Stimulated activated naive CD8-positive, alpha-beta T cell treated with anti-CD3 and anti-CD28 coated beads, Interleukin-15, Interleukin-2, amounts not matched to agents 100 ng/mL and 50 ng/mL, for 24 hours (primary cell): ENCODE results near the gene GPR162.

ENCODE experiments used
- H3K27ac Mint-ChIP-seq: one replicate; pipeline ENCODE4 v1.8.0; 2021; ENCODE audit warnings: mild to moderate bottlenecking, mixed read lengths
- H3K27me3 Mint-ChIP-seq: one replicate; pipeline ENCODE4 v1.8.0; 2021; ENCODE audit warnings: mixed read lengths
- H3K36me3 Mint-ChIP-seq: one replicate; pipeline ENCODE4 v1.8.0; 2021; ENCODE audit warnings: low read depth, mixed read lengths
- H3K4me1 Mint-ChIP-seq: one replicate; pipeline ENCODE4 v1.8.0; 2021; ENCODE audit warnings: low read depth, mixed read lengths
- H3K4me3 Mint-ChIP-seq: one replicate; pipeline ENCODE4 v1.8.0; 2021; ENCODE audit warnings: mild to moderate bottlenecking, mixed read lengths
- H3K9me3 Mint-ChIP-seq: one replicate; pipeline ENCODE4 v1.8.0; 2021; ENCODE audit warnings: mixed read lengths

The GPR162 gene

DNA sequence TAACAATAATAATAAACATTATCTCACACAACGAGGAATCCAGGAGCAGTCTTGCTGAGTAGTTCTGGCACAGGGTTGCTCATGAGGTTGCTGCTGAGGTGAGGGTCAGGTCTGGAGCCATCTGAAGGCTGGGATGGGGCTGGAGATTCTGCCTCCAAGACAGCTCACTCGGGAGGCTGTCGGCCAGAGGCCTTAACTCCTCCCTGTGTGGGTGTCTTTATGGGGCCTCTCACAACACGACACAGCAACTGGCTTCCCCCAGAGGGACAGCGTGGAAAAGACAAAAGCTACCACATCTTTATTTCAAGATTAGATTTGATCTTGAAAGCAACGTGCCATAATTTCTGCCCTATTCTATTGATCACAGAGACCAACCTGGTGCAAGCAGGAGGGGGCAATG, 39.5 kb upstream of the GPR162 start:
- Mint-ChIP-seq H3K27me3 (no peaks in the 10 kb centered on the region), H3K9me3 (no peaks in the 10 kb centered on the region), H3K4me1 (peaks cover 94% of the 10 kb centered on the region), H3K4me3 (peak overlapping the region; percentile 40), H3K36me3 (peaks cover 17% of the 10 kb centered on the region), H3K27ac (peak overlapping the region; percentile 21)

DNA sequence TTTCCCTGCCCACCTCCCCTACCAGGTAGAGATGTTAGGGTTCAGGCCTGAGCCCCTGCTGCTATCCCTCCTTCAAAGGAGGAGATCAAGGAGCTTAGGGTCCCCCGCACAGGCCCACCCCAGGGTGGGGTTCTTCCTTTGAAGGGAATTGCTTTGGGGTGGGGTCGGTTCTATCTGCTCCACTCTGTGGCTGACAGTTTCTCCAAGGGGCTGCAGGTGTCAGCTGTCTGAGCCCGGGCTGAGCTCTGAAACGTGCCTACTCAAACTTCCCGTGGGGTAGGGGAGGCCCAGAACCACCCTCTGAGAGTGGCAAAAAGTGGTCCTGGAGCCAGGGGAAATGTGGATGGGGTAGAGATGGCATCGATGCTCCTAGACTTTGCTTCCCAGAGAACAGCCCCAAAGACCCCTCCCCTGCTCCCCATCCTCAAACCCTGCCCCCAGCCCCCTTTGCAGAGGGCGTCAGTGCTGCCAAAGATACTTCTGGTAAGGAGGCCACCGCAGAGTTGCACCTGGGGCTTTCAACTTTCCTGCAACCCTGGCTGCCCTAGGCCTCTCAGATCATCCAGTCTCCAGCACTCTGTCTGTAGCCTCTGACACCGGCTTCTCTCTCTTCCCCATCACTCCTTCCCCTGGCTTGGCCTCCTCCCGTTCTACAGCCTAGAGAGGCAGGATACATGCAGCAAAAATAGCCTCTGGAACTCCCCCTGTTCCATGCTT, 38.6 kb upstream of the GPR162 start:
- H3K4me1 Mint-ChIP-seq: peaks cover 88% of the 10 kb centered on the region
- no peaks in the 10 kb centered on the region for H3K27me3 Mint-ChIP-seq
- peaks cover 8% of the 10 kb centered on the region for H3K36me3 Mint-ChIP-seq
- H3K4me3 Mint-ChIP-seq: peak overlapping the region; percentile 40
- H3K27ac Mint-ChIP-seq: peak overlapping the region; percentile 72
- H3K9me3 Mint-ChIP-seq: no peaks in the 10 kb centered on the region

DNA sequence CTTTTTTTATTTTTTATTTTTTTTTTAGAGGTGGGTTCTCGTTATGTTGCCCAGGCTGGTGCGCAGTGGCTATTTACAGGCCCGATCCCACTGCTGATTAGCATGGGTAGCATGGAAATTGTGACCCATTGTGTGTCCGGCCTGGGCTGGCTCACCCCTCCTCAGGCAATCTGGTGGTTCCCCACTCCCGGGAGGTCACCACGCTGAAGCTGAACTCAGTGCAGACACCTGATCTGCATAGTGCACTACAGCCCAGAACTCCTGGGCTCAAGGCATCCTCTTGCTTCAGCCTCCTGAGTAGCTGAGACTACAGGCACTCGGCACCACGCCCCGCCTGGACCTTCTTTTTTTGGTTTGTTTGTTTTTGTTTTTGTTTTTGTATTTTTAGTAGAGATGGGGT, 37.8 kb upstream of the GPR162 start:
- H3K4me1 Mint-ChIP-seq: peaks cover 88% of the 10 kb centered on the region
- H3K9me3 Mint-ChIP-seq: no peaks in the 10 kb centered on the region
- no peak overlapping the region for H3K4me3 Mint-ChIP-seq
- peaks cover 3% of the 10 kb centered on the region for H3K27me3 Mint-ChIP-seq
- peak overlapping the region; percentile 72 for H3K27ac Mint-ChIP-seq
- H3K36me3 Mint-ChIP-seq: peaks cover under 1% of the 10 kb centered on the region

DNA sequence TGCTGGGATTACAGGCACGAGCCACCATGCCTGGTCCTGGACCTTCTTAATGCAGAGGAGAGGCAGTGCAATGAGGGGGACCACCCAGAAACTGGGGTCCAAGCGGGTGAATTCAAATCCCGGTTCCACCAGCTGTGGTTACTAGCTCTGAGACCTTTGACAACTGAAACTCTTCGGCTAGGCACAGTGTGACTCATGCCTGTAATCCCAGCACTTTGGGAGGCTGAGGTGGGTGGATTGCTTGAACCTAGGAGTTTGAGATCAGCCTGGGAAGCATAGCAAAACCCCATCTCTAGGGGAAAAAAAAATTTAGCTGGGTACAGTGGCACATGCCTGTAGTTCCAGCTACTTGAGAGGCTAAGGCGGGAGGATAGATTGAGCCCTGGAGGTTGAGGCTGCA, 37.3 kb upstream of the GPR162 start:
- Mint-ChIP-seq H3K27ac (no peak overlapping the region), H3K36me3 (no peaks in the 10 kb centered on the region), H3K9me3 (no peaks in the 10 kb centered on the region), H3K4me1 (peaks cover 88% of the 10 kb centered on the region), H3K27me3 (peaks cover 3% of the 10 kb centered on the region), H3K4me3 (no peak overlapping the region)

DNA sequence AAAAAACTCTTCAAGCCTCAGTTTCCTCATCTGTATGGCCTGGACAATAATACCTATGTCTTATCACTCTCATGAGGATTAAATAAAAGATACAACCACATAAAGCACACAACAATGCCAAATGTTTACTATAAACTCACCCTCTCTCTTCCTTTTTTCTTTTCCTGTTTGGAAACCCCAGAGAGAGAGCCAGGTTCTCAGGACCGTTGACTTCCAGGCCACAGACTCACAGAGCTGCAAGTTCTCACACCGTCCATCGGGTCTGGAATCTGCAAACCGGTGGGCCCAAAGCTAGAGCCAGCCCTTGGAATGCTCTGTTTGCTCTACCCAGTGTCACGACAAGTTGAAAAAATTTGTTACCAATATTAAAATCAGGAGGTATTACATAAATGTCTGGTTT, 36.9 kb upstream of the GPR162 start:
- H3K4me3 Mint-ChIP-seq: no peak overlapping the region
- H3K4me1 Mint-ChIP-seq: peaks cover 88% of the 10 kb centered on the region
- no peaks in the 10 kb centered on the region for H3K9me3 Mint-ChIP-seq
- no peak overlapping the region for H3K27ac Mint-ChIP-seq
- no peaks in the 10 kb centered on the region for H3K36me3 Mint-ChIP-seq
- peaks cover 3% of the 10 kb centered on the region for H3K27me3 Mint-ChIP-seq

DNA sequence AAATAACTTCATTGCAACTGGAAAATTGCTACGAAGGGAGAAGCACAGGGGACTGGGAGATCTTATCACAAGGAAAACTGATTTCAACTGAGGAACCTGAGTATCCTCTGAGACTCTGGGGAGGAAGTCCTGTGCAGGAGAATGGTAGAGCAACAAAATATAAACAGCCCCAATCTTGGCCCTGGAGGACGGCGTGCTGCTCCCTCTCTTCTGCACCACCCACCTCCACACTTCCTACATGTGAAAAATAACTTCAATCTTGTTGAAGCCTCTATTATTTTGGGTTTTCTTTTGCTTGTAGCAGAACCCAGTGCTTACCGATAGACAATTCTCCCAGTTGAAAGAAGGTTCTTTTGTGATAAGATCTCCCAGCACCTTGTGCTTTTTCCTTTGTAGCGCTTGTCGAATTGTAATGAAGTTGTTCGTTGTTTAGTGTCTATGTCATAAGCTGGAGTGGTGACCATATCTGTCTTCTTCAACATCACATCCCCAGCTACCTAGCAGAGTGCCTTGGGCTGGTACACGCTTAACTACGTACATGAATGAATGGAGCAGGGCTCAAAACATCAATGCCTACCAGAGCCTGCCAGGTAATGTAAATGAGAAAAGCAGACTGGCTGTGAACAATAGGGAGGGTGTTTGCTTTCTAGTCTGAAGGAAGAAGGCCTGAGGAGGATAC, 35.1 kb upstream of the GPR162 start:
- H3K9me3 Mint-ChIP-seq: no peaks in the 10 kb centered on the region
- no peaks in the 10 kb centered on the region for H3K36me3 Mint-ChIP-seq
- H3K27ac Mint-ChIP-seq: peak overlapping the region; percentile 37
- peaks cover 6% of the 10 kb centered on the region for H3K27me3 Mint-ChIP-seq
- peak overlapping the region; percentile 37 for H3K4me3 Mint-ChIP-seq
- H3K4me1 Mint-ChIP-seq: peaks cover 78% of the 10 kb centered on the region

DNA sequence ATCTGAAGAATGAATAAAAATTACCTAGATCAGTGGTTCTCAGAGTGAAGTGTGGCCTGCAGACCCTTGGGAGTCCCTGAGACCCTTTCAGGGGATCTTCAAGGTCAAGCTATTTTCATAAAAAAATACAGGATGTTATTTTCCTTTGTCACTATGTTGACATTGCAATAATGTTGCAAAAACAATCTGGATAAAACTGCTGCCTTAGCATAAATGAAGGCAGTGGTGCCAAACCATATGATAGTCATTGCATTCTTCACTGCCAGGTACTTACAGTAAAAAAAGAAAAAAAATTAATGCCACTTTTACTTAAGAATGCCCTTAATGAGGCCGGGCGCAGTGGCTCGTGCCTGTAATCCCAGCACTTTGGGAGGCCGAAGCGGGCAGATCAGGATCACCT, 34.3 kb upstream of the GPR162 start:
- H3K9me3 Mint-ChIP-seq: no peaks in the 10 kb centered on the region
- H3K4me3 Mint-ChIP-seq: no peak overlapping the region
- H3K36me3 Mint-ChIP-seq: no peaks in the 10 kb centered on the region
- H3K27me3 Mint-ChIP-seq: peaks cover 6% of the 10 kb centered on the region
- H3K4me1 Mint-ChIP-seq: peaks cover 78% of the 10 kb centered on the region
- peak overlapping the region; percentile 37 for H3K27ac Mint-ChIP-seq

DNA sequence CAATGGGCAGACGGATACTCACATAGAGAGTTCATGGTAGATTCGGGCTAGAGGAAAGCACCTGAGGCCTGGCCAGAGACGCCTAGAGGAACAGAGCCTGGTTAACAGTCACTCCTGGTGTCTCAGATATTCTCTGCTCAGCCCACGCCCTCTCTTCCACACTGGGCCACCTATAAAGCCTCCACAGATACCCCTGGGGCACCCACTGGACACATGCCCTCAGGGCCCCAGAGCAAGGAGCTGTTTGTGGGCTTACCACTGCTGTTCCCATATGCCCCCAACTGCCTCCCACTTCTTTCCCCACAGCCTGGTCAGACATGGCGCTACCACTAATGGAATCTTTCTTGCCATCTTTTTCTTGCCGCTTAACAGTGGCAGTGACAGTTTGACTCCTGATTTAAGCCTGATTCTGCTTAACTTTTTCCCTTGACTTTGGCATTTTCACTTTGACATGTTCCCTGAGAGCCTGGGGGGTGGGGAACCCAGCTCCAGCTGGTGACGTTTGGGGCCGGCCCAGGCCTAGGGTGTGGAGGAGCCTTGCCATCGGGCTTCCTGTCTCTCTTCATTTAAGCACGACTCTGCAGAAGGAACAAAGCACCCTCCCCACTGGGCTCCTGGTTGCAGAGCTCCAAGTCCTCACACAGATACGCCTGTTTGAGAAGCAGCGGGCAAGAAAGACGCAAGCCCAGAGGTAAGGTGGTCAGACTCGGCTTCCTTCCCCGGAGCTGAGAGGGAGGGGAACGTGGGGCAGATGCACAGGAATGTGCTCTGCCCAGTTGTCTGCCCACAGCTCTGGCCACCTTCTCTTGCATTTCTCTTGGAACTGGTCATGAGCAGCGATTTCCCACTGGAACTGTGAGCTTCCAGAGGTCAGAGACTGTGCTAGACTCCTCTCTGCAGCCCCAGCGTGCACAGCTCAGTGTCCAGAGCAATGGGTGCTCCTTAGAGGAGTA, 32.4 kb upstream of the GPR162 start, which contains the start of gene CD4:
TSS of gene CD4 (plus strand) at position 557 of the 953 bp plus-strand sequence. CDS start 10,611 bp downstream, outside the sequence.
- Mint-ChIP-seq H3K4me1 (peaks cover 73% of the 10 kb centered on the region), H3K36me3 (no peaks in the 10 kb centered on the region), H3K27ac (peak within 1 kb of the TSS; percentile 56), H3K4me3 (peak within 1 kb of the TSS; percentile 44), H3K9me3 (no peaks in the 10 kb centered on the region), H3K27me3 (peaks cover 9% of the 10 kb centered on the region)

DNA sequence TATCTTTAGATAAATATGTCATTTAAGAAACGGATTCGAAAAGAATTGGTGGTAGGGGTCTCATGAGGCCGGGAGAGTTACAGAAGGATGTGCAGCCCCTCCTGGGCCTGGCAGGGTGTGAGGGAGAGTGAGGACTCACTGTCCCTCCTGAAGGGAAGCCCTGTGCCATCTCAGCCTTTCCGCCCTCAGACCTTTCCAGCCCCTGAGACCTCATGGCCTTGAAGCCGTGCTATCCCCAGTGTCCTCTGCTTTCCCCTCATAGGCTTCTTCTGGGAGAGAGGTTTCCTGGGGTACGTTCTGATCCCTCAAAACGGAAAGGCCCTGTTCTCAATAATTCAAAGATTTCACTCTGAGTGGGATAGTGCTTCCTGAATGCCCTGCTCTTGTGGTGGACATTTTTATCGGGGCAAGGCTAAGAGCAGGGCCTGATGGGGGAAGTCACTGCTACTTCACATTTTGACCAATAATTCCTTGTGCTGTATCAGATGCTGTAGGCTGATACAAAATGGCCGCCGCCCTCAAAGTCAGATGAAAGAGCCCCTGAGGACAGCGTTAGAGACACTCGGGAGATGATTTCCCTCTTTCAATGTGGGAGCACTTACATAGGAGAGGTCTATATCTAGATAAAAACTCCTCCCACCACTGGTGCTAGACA, 31.0 kb upstream of the GPR162 start:
- H3K27me3 Mint-ChIP-seq: peaks cover 14% of the 10 kb centered on the region
- peaks cover 61% of the 10 kb centered on the region for H3K4me1 Mint-ChIP-seq
- no peak overlapping the region for H3K27ac Mint-ChIP-seq
- peak overlapping the region; percentile 49 for H3K4me3 Mint-ChIP-seq
- H3K36me3 Mint-ChIP-seq: no peaks in the 10 kb centered on the region
- no peaks in the 10 kb centered on the region for H3K9me3 Mint-ChIP-seq

DNA sequence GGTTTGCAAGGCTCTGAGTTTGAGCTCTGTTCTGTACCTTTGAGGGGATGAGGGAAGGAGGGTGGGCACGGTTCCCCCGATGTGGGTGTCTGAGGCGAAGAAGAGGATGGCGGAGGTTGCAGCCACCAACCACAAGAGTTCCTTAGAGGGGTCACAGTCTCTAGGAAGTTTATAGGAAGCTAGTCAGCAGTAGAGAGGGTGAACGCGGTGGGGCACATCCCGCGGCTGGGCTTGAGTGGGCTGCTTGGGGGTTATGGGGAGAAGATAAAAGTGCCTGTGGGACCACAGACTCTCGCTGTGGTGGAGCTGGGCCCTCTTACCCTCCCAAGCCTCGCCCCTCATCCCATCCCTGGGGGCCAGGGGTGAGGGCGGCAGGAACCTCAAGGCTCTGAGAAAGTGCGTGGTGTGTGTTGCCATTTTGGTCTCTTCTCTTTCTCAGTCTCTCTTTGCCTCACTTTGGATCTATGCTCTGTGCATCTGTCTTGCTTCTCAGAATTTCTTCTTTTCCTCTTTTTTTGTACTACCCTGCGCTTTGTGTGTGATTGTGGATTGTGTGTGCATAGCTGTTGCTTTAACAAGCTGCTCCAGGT, 29.6 kb upstream of the GPR162 start:
- Mint-ChIP-seq H3K36me3 (no peaks in the 10 kb centered on the region), H3K4me3 (peak overlapping the region; percentile 74), H3K27ac (peak overlapping the region; percentile 76), H3K27me3 (peaks cover 14% of the 10 kb centered on the region), H3K4me1 (peaks cover 49% of the 10 kb centered on the region), H3K9me3 (no peaks in the 10 kb centered on the region)

DNA sequence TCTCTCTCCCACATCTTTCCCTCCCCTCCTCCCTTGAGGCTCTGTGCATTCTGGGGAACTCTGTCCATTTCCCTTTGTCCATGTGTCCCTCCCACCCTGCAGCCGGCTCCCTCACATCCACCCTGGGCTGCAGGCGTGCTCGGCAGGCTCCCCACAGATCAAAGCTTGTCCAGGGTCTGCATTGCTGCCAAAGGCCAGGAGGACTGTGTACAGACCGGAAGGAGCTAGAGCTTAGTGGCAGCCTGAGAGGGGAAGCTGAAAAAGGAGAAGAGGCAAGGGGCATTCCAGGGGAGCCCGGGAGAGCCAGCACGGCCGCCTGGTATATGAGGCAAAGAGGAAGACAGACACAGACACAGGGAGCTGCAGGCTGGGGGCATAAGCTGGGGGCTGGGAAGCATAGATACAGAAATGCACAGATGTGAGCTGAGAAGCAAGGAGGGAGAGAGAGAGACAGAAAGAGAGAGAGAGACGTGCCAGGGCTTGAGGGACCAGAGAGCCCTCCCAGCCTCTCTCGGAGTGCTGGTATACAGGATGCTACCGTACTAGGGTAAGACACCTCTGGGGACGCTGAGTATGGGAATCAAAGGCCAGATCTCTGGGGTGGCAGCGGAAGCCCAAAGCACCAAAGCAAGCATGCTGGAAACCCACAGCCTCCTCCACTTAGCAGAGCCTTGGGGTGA, 29.0 kb upstream of the GPR162 start:
- Mint-ChIP-seq H3K4me1 (peaks cover 45% of the 10 kb centered on the region), H3K4me3 (peak overlapping the region; percentile 74)

DNA sequence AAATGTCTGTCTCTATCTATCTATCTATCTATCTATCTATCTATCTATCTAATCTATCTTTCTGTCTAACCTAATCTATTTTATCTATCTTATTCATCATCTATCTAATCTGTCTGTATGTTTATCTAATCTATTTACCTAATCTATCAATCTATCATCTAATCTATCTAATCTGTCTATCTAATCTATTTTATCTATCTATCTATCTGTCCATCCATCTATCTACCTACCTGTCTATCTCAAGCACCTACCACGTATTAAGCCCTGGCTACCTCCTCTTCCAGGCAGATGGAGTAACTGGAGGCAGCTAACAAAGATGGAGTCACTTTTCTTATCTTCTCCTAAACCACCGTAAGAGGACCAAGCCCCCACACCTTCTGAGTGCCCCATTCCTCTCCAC, 26.5 kb upstream of the GPR162 start:
- Mint-ChIP-seq H3K4me1 (peaks cover 26% of the 10 kb centered on the region), H3K9me3 (no peaks in the 10 kb centered on the region), H3K27ac (no peak overlapping the region), H3K4me3 (no peak overlapping the region), H3K27me3 (peaks cover 11% of the 10 kb centered on the region), H3K36me3 (no peaks in the 10 kb centered on the region)

More for the DNA sequence above, 29.0 kb upstream of the GPR162 start:
- Mint-ChIP-seq H3K9me3 (no peaks in the 10 kb centered on the region), H3K36me3 (no peaks in the 10 kb centered on the region), H3K27me3 (peaks cover 14% of the 10 kb centered on the region), H3K27ac (peak overlapping the region; percentile 51)

DNA sequence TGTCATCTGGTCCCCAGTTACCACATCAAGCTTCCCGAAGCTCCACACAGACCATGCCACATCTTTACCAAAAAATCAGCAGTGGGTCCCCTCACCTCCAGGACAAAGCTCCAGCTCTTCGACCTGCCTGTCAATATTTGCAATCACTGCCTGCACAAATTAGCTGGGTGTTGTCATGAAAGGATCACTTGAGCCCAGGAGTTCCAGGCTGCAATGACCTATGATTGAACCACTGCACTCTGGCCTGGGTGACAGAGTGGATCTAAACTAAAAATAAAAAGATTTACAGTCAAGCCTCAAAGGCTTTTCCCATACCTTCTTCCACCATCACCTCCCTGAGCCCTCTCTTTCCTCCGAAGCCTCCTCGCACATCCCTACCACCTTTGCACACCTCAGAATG, 25.0 kb upstream of the GPR162 start:
- Mint-ChIP-seq H3K27me3 (peaks cover 8% of the 10 kb centered on the region), H3K4me3 (no peak overlapping the region), H3K9me3 (no peaks in the 10 kb centered on the region), H3K4me1 (peaks cover 20% of the 10 kb centered on the region), H3K36me3 (no peaks in the 10 kb centered on the region), H3K27ac (no peak overlapping the region)

DNA sequence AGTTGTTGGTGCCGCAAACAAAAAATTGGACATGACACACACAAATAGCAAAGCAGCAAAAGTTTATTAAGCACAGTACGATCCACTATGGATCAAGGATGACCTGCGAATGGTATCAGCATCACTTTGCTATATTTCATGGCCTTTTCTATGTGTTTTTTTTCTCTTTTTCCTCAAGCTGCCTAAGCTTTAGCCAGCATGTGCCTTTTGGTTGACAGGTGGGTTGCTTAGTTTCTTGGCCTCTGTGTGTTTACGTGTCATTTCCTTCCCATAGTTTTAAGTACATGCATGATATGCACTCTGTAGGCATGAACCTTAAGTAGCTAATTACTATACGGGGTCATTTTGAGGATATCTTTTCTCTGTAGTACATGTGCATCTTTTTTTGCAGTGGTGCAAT, 22.5 kb upstream of the GPR162 start:
- no peaks in the 10 kb centered on the region for H3K9me3 Mint-ChIP-seq
- H3K27ac Mint-ChIP-seq: peak overlapping the region; percentile 10
- no peaks in the 10 kb centered on the region for H3K36me3 Mint-ChIP-seq
- H3K4me3 Mint-ChIP-seq: no peak overlapping the region
- peaks cover 5% of the 10 kb centered on the region for H3K27me3 Mint-ChIP-seq
- H3K4me1 Mint-ChIP-seq: no peaks in the 10 kb centered on the region
